PC-3 (cell line): ENCODE data around the gene MEPE.
"Not testable (repeated sequence)": the region's sequence is repeated elsewhere in the genome, so short reads cannot be mapped to it uniquely, and the experiment has no call there.

Experiments used
- EZH2phosphoT487 ChIP-seq: fragments of 300-600 bp; sonication (generic); IDR thresholded peaks from 2 replicates; pipeline ENCODE4 v1.6.1; 2018; ENCODE audit warnings: mild to moderate bottlenecking, antibody characterized with exemption, low read length, borderline replicate concordance
- TF ChIP-seq, protein P1 (sequence below): fragments of 300-600 bp; sonication (generic); conservative IDR thresholded peaks from 2 replicates; pipeline ENCODE4 v1.5.1; 2017; ENCODE audit warnings: antibody characterized with exemption, low read depth, mild to moderate bottlenecking, low read length

DNA sequence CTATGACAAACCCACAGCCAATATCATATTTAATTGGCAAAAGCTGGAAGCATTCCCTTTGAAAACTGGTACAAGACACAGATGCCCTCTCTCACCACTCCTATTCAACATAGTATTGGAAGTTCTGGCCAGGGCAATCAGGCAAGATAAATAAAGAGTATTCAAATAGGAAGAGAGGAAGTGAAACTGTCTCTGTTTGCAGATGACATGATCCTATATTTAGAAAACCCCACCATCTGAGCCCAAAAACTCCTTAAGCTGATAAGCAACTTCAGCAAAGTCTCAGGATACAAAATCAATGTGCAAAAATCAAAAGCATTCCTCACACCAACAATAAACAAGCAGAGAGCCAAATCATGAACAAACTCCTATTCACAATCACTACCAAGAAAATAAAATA is 58.0 kb downstream of the MEPE start:
- not testable (repeated sequence) for TF ChIP-seq EZH2phosphoT487
- TF ChIP-seq, protein P1, sequence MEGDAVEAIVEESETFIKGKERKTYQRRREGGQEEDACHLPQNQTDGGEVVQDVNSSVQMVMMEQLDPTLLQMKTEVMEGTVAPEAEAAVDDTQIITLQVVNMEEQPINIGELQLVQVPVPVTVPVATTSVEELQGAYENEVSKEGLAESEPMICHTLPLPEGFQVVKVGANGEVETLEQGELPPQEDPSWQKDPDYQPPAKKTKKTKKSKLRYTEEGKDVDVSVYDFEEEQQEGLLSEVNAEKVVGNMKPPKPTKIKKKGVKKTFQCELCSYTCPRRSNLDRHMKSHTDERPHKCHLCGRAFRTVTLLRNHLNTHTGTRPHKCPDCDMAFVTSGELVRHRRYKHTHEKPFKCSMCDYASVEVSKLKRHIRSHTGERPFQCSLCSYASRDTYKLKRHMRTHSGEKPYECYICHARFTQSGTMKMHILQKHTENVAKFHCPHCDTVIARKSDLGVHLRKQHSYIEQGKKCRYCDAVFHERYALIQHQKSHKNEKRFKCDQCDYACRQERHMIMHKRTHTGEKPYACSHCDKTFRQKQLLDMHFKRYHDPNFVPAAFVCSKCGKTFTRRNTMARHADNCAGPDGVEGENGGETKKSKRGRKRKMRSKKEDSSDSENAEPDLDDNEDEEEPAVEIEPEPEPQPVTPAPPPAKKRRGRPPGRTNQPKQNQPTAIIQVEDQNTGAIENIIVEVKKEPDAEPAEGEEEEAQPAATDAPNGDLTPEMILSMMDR, result not testable (repeated sequence)
